SH-SY5Y (cell line): Measurements from ENCODE around the gene PLK4.

Experiments
- GATA2 ChIP-seq: IDR thresholded peaks from 2 replicates; pipeline ENCODE4 v1.6.1; 2011; ENCODE audit warnings: mild to moderate bottlenecking, low read depth, low read length
- GATA3 ChIP-seq: IDR thresholded peaks from 2 replicates; pipeline ENCODE4 v1.6.1; 2011; ENCODE audit warnings: low read depth, mild to moderate bottlenecking, low read length, moderate library complexity

DNA sequence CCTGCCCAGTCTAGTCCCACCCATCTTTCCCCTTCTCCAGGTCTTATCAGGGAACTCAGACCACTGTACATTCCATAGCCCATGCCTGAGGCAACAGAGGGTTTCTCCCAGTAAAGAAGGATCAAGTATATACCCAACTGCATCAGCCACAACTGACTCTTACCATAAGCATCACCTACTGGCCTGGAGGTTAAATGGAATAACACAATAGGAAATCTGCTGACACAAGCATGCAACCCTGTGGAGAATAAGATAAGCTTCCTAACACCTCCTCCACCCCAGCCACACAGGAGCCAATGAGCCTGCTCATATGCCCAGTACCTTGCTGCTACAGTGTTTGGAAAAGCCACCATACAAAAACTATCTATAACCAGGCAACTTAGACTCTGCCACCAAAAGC lies 34.6 kb upstream of the PLK4 start:
- TF ChIP-seq GATA3: no peak
- TF ChIP-seq GATA2: no peak
